H1 (cell line): ENCODE measurements around the gene RCAN2. TPM values are rescaled to one million over a fixed set of nuclear protein-coding genes. Genes with fewer than 3 reads are reported as not detected.

Experiments
- CTCF ChIA-PET: fragments of 300-600 bp; sonication (Branson Sonifier 250); formaldehyde crosslinking; loops from one replicate; lab custom pipeline; 2021; ENCODE audit not compliant: partially characterized antibody; lab: Charles Lee
- POLR2A ChIA-PET: fragments of 300-600 bp; sonication (Branson Sonifier 250); formaldehyde crosslinking; loops from one replicate; lab custom pipeline; 2021; ENCODE audit warnings: inconsistent platforms; ENCODE audit not compliant: partially characterized antibody; lab: Charles Lee
- DNase-seq, 2 experiments: peaks; one replicate each; pipeline versions ENCODE4 v3.0.0 to v3.0.0-alpha.2; 2010 to 2022; ENCODE audit warnings: low spot score in 2 of 2, low read depth in 1 of 2, mixed read lengths in 1 of 2
- FAIRE-seq: peaks from 2 replicates; lab custom pipeline; 2011; peaks lifted over from hg19 to GRCh38; lab: Jason Lieb, UNC
- H2AFZ ChIP-seq: 2 replicates; pipeline ENCODE4 v1.8.1; 2012; ENCODE audit warnings: low read length, inconsistent platforms
- H2AK5ac ChIP-seq: 2 replicates; pipeline ENCODE4 v1.6.1; 2013; ENCODE audit warnings: low read depth, low read length
- H2BK120ac ChIP-seq: replicated peaks from 2 replicates; pipeline ENCODE3; 2013; ENCODE audit warnings: low read depth, low read length, inconsistent platforms
- H2BK12ac ChIP-seq: 2 replicates; pipeline ENCODE4 v1.6.1; 2013; ENCODE audit warnings: low read depth, low read length
- H2BK15ac ChIP-seq: 2 replicates; pipeline ENCODE4 v1.6.1; 2013; ENCODE audit warnings: low read length
- H2BK20ac ChIP-seq: 2 replicates; pipeline ENCODE4 v1.6.1; 2013; ENCODE audit warnings: low read length
- H2BK5ac ChIP-seq: 2 replicates; pipeline ENCODE4 v1.6.1; 2013; ENCODE audit warnings: low read depth, low read length
- H3K14ac ChIP-seq: 2 replicates; pipeline ENCODE4 v1.6.1; 2013; ENCODE audit warnings: inconsistent platforms; ENCODE audit not compliant: insufficient read length
- H3K18ac ChIP-seq: 2 replicates; pipeline ENCODE4 v1.6.1; 2013; ENCODE audit warnings: low read length; ENCODE audit errors: extremely low read depth
- H3K23ac ChIP-seq: 2 replicates; pipeline ENCODE4 v1.6.1; 2013; ENCODE audit warnings: inconsistent platforms; ENCODE audit not compliant: insufficient read length
- H3K23me2 ChIP-seq: 2 replicates; pipeline ENCODE4 v1.6.1; 2013; ENCODE audit warnings: low read depth, low read length
- H3K27ac ChIP-seq: 2 replicates; pipeline ENCODE4 v1.6.1; 2011; ENCODE audit warnings: low read depth, low read length, inconsistent platforms
- H3K27me3 ChIP-seq, 4 experiments: replicated peaks in 1 of 4; 1 replicate in 1 of 4; 2 replicates in 3 of 4; pipeline versions ENCODE4 v1.6.1 to v1.8.1; 2011 to 2013; ENCODE audit warnings: low read length in 3 of 4, mild to moderate bottlenecking in 3 of 4, inconsistent platforms in 2 of 4, mixed read lengths in 2 of 4, moderate library complexity in 1 of 4; ENCODE audit not compliant: control insufficient read depth in 3 of 4, insufficient read depth in 3 of 4; ENCODE audit errors: extremely low read depth in 1 of 4
- H3K36me3 ChIP-seq, 4 experiments: 2 replicates each; pipeline versions ENCODE4 v1.6.1 to v1.8.1; 2011 to 2013; ENCODE audit warnings: mild to moderate bottlenecking in 4 of 4, low read length in 3 of 4, moderate library complexity in 2 of 4, control low read depth in 1 of 4, inconsistent platforms in 1 of 4; ENCODE audit not compliant: insufficient read depth in 4 of 4, control insufficient read depth in 2 of 4
- H3K4ac ChIP-seq: replicated peaks from 2 replicates; pipeline ENCODE3; 2013; ENCODE audit warnings: low read length, low read depth, mixed read lengths, inconsistent platforms; ENCODE audit not compliant: insufficient read length
- H3K4me1 ChIP-seq, 4 experiments: replicated peaks in 1 of 4; 1 replicate in 1 of 4; 2 replicates in 3 of 4; pipeline versions ENCODE4 v1.6.1 to v1.8.1; 2011 to 2013; ENCODE audit warnings: low read length in 3 of 4, inconsistent platforms in 2 of 4, mixed read lengths in 1 of 4; ENCODE audit not compliant: insufficient read depth in 4 of 4, control insufficient read depth in 3 of 4
- H3K4me2 ChIP-seq, 2 experiments: 2 replicates each; pipeline versions ENCODE4 v1.6.1 to v1.8.1; 2011 to 2013; ENCODE audit warnings: low read depth in 2 of 2, low read length in 2 of 2, control low read depth in 1 of 2, inconsistent platforms in 1 of 2, mild to moderate bottlenecking in 1 of 2; ENCODE audit not compliant: insufficient read depth in 1 of 2
- H3K4me3 ChIP-seq, 4 experiments: fragments of 200-600, 300-600 bp in 1 of 4; sonication (generic), shearing (Covaris generic), sonication (Bioruptor Twin) in 1 of 4; 2 replicates each; pipeline versions ENCODE4 v1.5.1 to v1.8.1; 2011 to 2016; ENCODE audit warnings: low read length in 4 of 4, low read depth in 3 of 4, control low read depth in 2 of 4, inconsistent platforms in 2 of 4, mild to moderate bottlenecking in 2 of 4, mixed read lengths in 1 of 4, moderate library complexity in 1 of 4; ENCODE audit not compliant: insufficient read depth in 2 of 4; ENCODE audit errors: extremely low read depth in 1 of 4
- H3K56ac ChIP-seq: replicated peaks from 2 replicates; pipeline ENCODE3; 2013; ENCODE audit warnings: low read depth, mild to moderate bottlenecking, mixed read lengths, low read length, inconsistent platforms; ENCODE audit not compliant: insufficient read length
- H3K79me1 ChIP-seq: 2 replicates; pipeline ENCODE4 v1.6.1; 2013; ENCODE audit warnings: low read depth, low read length, control low read depth
- H3K79me2 ChIP-seq, 2 experiments: 2 replicates each; pipeline versions ENCODE4 v1.6.1 to v1.8.1; 2012 to 2013; ENCODE audit warnings: low read length in 2 of 2, mild to moderate bottlenecking in 2 of 2, inconsistent platforms in 1 of 2; ENCODE audit not compliant: insufficient read depth in 2 of 2, control insufficient read depth in 1 of 2
- H3K9ac ChIP-seq, 4 experiments: replicated peaks in 1 of 4; 1 replicate in 1 of 4; 2 replicates in 3 of 4; pipeline versions ENCODE4 v1.6.1 to v1.8.1; 2011 to 2013; ENCODE audit warnings: low read depth in 3 of 4, low read length in 3 of 4, control low read depth in 2 of 4, mild to moderate bottlenecking in 2 of 4, moderate library complexity in 2 of 4, inconsistent platforms in 1 of 4; ENCODE audit errors: extremely low read depth in 1 of 4
- H3K9me3 ChIP-seq, 2 experiments: 2 replicates each; pipeline versions ENCODE4 v1.6.1 to v1.8.1; 2012 to 2013; ENCODE audit warnings: mild to moderate bottlenecking in 2 of 2, moderate library complexity in 2 of 2, control low read depth in 1 of 2, inconsistent platforms in 1 of 2, low read depth in 1 of 2, low read length in 1 of 2, mixed read lengths in 1 of 2; ENCODE audit not compliant: insufficient read depth in 2 of 2
- H4K20me1 ChIP-seq, 2 experiments: replicated peaks in 1 of 2; 2 replicates each; pipeline versions ENCODE3 to v1.8.1; 2011 to 2013; ENCODE audit warnings: inconsistent platforms in 2 of 2, low read length in 2 of 2, mild to moderate bottlenecking in 1 of 2; ENCODE audit not compliant: insufficient read depth in 2 of 2, control insufficient read depth in 1 of 2
- H4K5ac ChIP-seq: 2 replicates; pipeline ENCODE4 v1.6.1; 2013; ENCODE audit warnings: low read length, low read depth, mixed read lengths, inconsistent platforms; ENCODE audit not compliant: insufficient read length
- H4K8ac ChIP-seq: 2 replicates; pipeline ENCODE4 v1.8.0; 2013; ENCODE audit warnings: mild to moderate bottlenecking, moderate library complexity, low read length, inconsistent platforms; ENCODE audit not compliant: insufficient read depth; ENCODE audit errors: extremely low read depth
- H4K91ac ChIP-seq: replicated peaks from 2 replicates; pipeline ENCODE3; 2013; ENCODE audit warnings: low read length, mixed read lengths, inconsistent platforms; ENCODE audit not compliant: insufficient read length
- FOSL1 ChIP-seq: IDR thresholded peaks from 2 replicates; pipeline ENCODE4 v1.6.1; 2011; ENCODE audit warnings: mild to moderate bottlenecking, low read depth, low read length, moderate library complexity; ENCODE audit not compliant: insufficient read depth
- POLR2AphosphoS5 ChIP-seq: IDR thresholded peaks from 2 replicates; pipeline ENCODE4 v1.6.1; 2011; ENCODE audit warnings: low read depth, low read length
- polyA plus RNA-seq, 7 experiments: library from polyadenylated mRNA; depleted of rRNA in 3 of 7; stranded (reverse) in 5 of 7; unstranded in 2 of 7; fragments of >200 nt in 5 of 7; fragments of 200-250 nt in 2 of 7; gene quantifications; 1 replicate in 5 of 7; 2 replicates in 1 of 7; 4 replicates in 1 of 7; pipeline versions ENCODE4 v1.2.1 to v1.2.3, GENCODE V29; 2011 to 2013; ENCODE audit warnings: missing spikeins in 2 of 7, mixed read lengths in 2 of 7
- total RNA-seq: library from RNA; stranded (reverse); fragmentation: NEBNext Ultra II Directional; extraction: Animal tissue kit (Norgen Biotek cat#: 25700); gene quantifications from 2 replicates; pipeline ENCODE4 v1.2.1, GENCODE V29; 2021

Gene RCAN2
- total and polyA plus RNA-seq, 2 of the 8 experiments (the other 6 are each of a cell fraction or from before 2014, with no cell fraction given), result 5.0 to 8.5 TPM

- Histone ChIP-seq H4K5ac (no peak overlapping the region), H3K9ac (no peak overlapping the region), H3K18ac (no peak overlapping the region), H2AFZ (no peak overlapping the region), H2BK120ac (no peak overlapping the region), H3K4ac (no peak overlapping the region), H3K56ac (no peak overlapping the region), H2BK15ac (no peak overlapping the region), H4K20me1 (no peaks in the 10 kb centered on the region), H3K9me3 (no peaks in the 10 kb centered on the region), H2AK5ac (no peak overlapping the region), H4K91ac (no peak overlapping the region), H3K4me2 (no peak overlapping the region), H3K4me1 (no peaks in the 10 kb centered on the region), H3K36me3 (no peaks in the 10 kb centered on the region), H3K14ac (no peak overlapping the region), H2BK5ac (no peak overlapping the region), H3K79me2 (no peaks in the 10 kb centered on the region), H3K4me3 (no peak overlapping the region), H3K79me1 (no peaks in the 10 kb centered on the region), H2BK20ac (no peak overlapping the region), H3K27me3 (no peaks in the 10 kb centered on the region), H4K8ac (no peak overlapping the region), H3K27ac (no peak overlapping the region), H3K23me2 (no peaks in the 10 kb centered on the region), H2BK12ac (no peak overlapping the region), H3K23ac (no peak overlapping the region)
- DNase-seq (no peak), FAIRE-seq (no peak)
- no peak for TF ChIP-seq POLR2AphosphoS5
- no peak for TF ChIP-seq FOSL1
- CTCF ChIA-PET, result interaction anchor here (1.1 kb wide), 1 partner anchor 9 kb away, joined by 3 read pairs; the partner anchor contains the start of gene RCAN2
- POLR2A ChIA-PET, result interaction anchor here (1.1 to 1.7 kb wide), 2 partner anchors 15 to 27 kb away, joined by 3 to 4 read pairs; no protein-coding TSS in a partner anchor
These were observed 9.1 kb upstream of the RCAN2 start for GRCh38 chr6:46500382-46500781.
